ENCODE data around the gene SLF2.

SLF2 gene

DNA sequence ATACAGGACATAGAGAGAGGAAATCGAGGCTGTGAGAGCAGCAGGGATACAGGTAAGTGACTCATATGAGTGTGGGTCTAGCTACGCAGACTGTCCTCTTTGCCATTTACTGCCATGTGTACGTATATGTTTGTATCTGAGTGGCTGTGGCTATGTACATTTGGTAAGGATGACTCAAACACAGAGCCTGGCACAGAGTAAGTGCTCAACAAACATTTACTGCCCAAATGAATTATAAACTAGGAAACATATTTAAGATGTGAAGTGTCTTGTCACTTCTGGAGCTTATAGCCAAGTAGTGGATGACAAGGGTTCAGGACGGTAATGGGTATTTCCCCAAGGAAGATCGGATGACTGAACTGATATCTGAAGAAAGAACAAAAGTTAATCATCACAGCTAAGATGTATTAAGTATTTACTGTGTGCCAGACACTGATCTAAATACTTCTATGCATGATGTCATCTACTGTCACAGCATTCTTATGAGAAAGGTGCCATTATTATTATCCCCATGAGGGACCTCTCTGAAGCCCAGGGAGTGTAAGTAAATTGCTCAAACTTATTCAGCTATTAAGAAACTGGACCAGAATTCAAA lies 68.5 kb downstream of the SLF2 start:
- TF ChIP-seq, protein P1, sequence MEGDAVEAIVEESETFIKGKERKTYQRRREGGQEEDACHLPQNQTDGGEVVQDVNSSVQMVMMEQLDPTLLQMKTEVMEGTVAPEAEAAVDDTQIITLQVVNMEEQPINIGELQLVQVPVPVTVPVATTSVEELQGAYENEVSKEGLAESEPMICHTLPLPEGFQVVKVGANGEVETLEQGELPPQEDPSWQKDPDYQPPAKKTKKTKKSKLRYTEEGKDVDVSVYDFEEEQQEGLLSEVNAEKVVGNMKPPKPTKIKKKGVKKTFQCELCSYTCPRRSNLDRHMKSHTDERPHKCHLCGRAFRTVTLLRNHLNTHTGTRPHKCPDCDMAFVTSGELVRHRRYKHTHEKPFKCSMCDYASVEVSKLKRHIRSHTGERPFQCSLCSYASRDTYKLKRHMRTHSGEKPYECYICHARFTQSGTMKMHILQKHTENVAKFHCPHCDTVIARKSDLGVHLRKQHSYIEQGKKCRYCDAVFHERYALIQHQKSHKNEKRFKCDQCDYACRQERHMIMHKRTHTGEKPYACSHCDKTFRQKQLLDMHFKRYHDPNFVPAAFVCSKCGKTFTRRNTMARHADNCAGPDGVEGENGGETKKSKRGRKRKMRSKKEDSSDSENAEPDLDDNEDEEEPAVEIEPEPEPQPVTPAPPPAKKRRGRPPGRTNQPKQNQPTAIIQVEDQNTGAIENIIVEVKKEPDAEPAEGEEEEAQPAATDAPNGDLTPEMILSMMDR (IDR thresholded peaks at IDR 0.05; ENCODE audit: poor library complexity, severe bottlenecking) = no peak
- peaks cover 10% of the 10 kb centered on the region for H3K36me3 ChIP-seq (ENCODE audit: low read depth)
- DNase-seq (ENCODE audit: low spot score) (no peak), ATAC-seq (ENCODE audit: low read depth) (no peak)
- no peaks in the 10 kb centered on the region for H3K9me3 ChIP-seq (ENCODE audit: severe bottlenecking)
- no peaks in the 10 kb centered on the region for H3K27me3 ChIP-seq (ENCODE audit: insufficient read depth, poor library complexity, severe bottlenecking)
- H3K4me1 ChIP-seq (ENCODE audit: insufficient read depth, poor library complexity, severe bottlenecking) = peaks cover 5% of the 10 kb centered on the region
- H3K27ac ChIP-seq (ENCODE audit: poor library complexity, severe bottlenecking) = no peak overlapping the region
- H3K4me3 ChIP-seq (ENCODE audit: severe bottlenecking) = no peak overlapping the region

DNA sequence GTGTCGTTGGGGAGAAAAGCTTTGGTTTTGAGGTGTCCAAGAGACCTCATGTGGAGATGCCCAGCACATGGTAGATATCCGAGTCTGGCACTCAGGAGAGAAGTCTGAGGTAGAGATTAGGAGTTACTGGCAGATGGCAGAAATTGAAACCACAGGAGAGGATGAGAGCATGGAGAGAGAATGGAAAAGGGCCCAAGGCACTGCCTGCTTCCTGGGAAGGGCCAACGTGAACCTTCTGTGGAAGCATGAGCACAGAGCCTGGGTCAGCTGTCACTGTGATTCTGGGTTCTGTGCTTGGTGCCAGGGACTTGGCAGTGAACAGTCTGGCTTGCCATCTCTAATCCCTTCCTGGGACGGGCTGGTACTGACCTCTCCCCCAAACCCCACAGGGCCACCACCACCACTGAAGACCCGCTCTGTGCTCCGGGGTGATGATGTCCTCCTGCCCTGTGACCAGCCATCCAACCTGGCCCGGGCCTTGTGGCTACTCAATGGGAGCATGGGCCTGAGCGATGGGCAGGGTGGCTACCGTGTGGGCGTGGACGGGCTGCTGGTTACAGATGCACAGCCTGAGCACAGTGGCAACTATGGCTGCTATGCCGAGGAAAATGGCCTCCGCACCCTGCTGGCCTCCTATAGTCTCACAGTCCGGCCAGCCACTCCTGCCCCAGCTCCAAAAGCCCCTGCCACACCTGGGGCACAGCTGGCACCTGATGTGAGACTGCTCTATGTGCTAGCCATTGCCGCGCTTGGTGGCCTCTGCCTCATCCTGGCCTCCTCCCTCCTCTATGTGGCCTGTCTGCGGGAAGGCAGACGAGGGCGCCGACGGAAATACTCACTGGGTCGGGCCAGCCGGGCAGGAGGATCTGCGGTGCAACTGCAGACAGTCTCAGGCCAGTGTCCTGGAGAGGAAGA lies 70.4 kb downstream of the SLF2 start:
- H3K4me1 ChIP-seq (ENCODE audit: insufficient read depth, poor library complexity, severe bottlenecking) = peaks cover 7% of the 10 kb centered on the region
- no peak overlapping the region for H3K4me3 ChIP-seq (ENCODE audit: severe bottlenecking)
- no peak overlapping the region for H3K27ac ChIP-seq (ENCODE audit: poor library complexity, severe bottlenecking)
- peaks cover 13% of the 10 kb centered on the region for H3K36me3 ChIP-seq (ENCODE audit: low read depth)
- H3K9me3 ChIP-seq (ENCODE audit: severe bottlenecking) = no peaks in the 10 kb centered on the region
- TF ChIP-seq, protein P1 (IDR thresholded peaks at IDR 0.05; ENCODE audit: poor library complexity, severe bottlenecking) = no peak
- no peaks in the 10 kb centered on the region for H3K27me3 ChIP-seq (ENCODE audit: insufficient read depth, poor library complexity, severe bottlenecking)
- DNase-seq (ENCODE audit: low spot score) (no peak), ATAC-seq (ENCODE audit: low read depth) (no peak)

DNA sequence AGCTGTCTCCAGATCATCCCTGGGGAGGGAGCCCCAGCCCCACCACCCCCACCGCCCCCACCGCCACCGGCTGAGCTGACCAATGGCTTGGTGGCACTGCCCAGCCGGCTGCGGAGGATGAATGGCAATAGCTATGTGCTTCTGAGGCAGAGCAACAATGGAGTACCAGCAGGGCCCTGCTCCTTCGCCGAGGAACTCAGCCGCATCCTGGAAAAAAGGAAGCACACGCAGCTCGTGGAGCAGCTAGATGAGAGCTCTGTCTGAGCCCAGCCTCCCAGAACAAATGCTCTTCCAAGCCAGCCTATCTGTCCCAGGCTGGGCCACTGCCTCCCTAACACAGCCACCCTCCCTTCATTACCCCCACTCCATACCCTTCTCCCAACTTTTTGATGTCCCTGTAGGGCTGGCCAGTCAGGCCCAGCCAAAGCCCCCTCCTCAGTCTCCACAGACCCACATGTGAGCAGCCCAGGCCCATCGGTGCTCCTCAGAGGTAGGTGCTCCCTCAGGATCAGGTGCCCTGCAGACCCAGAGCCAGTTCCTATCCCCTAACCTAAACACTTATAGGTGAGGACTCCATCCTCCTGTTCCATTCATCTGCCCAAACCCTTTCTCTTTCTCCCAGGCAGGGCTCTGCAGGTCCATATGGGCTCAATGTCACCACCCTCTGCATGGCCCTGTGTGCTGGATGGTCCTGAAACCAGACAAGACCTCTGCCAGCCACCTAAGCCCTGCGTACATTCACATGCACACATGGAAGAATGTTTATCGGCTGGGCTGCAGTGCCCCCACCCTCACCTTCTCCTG lies 71.3 kb downstream of the SLF2 start:
- TF ChIP-seq, protein P1 (IDR thresholded peaks at IDR 0.05; ENCODE audit: poor library complexity, severe bottlenecking) = no peak
- no peak for DNase-seq (ENCODE audit: low spot score)
- H3K9me3 ChIP-seq (ENCODE audit: severe bottlenecking) = no peaks in the 10 kb centered on the region
- peaks cover 7% of the 10 kb centered on the region for H3K4me1 ChIP-seq (ENCODE audit: insufficient read depth, poor library complexity, severe bottlenecking)
- no peak overlapping the region for H3K4me3 ChIP-seq (ENCODE audit: severe bottlenecking)
- no peak for ATAC-seq (ENCODE audit: low read depth)
- no peaks in the 10 kb centered on the region for H3K27me3 ChIP-seq (ENCODE audit: insufficient read depth, poor library complexity, severe bottlenecking)
- H3K27ac ChIP-seq (ENCODE audit: poor library complexity, severe bottlenecking) = no peak overlapping the region
- peaks cover 20% of the 10 kb centered on the region for H3K36me3 ChIP-seq (ENCODE audit: low read depth)

DNA sequence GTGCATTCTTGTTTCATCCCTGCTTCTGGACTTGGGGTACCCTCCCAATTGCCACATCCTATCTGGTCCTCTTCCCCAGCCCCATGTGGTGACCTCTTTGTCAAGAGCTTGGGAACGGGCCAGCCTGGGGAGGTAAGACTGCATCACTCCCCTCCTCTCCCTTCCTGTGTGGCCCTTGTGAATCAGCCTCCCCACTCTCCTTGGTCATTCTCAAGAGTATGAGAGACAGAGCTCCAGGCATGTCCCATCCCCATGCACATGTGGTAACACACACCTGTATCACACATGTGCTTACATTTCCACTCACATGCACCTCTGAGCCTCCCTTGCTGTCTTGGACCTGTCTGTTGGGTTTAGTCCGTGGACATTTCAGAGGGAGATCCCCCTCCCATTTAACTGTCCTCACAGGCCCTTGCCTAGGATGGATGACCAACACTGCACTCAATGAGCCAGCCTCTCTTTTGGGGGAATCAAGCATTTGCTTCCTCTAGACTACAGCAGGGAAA lies 72.0 kb downstream of the SLF2 start:
- Histone ChIP-seq H3K4me3 (ENCODE audit: severe bottlenecking) (no peak overlapping the region), H3K27me3 (ENCODE audit: insufficient read depth, poor library complexity, severe bottlenecking) (no peaks in the 10 kb centered on the region), H3K9me3 (ENCODE audit: severe bottlenecking) (no peaks in the 10 kb centered on the region), H3K4me1 (ENCODE audit: insufficient read depth, poor library complexity, severe bottlenecking) (peaks cover 7% of the 10 kb centered on the region), H3K36me3 (ENCODE audit: low read depth) (peaks cover 26% of the 10 kb centered on the region), H3K27ac (ENCODE audit: poor library complexity, severe bottlenecking) (no peak overlapping the region)
- TF ChIP-seq, protein P1 (IDR thresholded peaks at IDR 0.05; ENCODE audit: poor library complexity, severe bottlenecking) = no peak
- ATAC-seq (ENCODE audit: low read depth) (no peak), DNase-seq (ENCODE audit: low spot score) (no peak)

Measured in RWPE2 (cell line).